Measurements from ENCODE around the gene ABHD8.
A peak's percentile ranks its signal among the peaks of the same experiment; 100 is the strongest.

Gene ABHD8

GRCh38 chr19:17263712-17264640, 39.2 kb downstream of the ABHD8 start:
- no peak for DNase-seq

- no peak for DNase-seq
These were observed 40.7 kb downstream of the ABHD8 start for GRCh38 chr19:17262557-17262956.

- DNase-seq, result peak; percentile 94
These were observed 42.3 kb downstream of the ABHD8 start for GRCh38 chr19:17260842-17261325.

GRCh38 chr19:17259934-17260333, 43.3 kb downstream of the ABHD8 start:
- DNase-seq, result no peak

- DNase-seq, result no peak
These were observed 44.0 kb downstream of the ABHD8 start for GRCh38 chr19:17259118-17259780.

- DNase-seq, result no peak
These were observed 47.1 kb downstream of the ABHD8 start for GRCh38 chr19:17256130-17256529.

- DNase-seq, result no peak
These were observed 48.0 kb downstream of the ABHD8 start for GRCh38 chr19:17255150-17255621.

GRCh38 chr19:17254636-17255035, 48.6 kb downstream of the ABHD8 start:
- DNase-seq, result no peak

- DNase-seq, result no peak
These were observed 53.2 kb downstream of the ABHD8 start for GRCh38 chr19:17249887-17250548.

- no peak for DNase-seq
These were observed 55.0 kb downstream of the ABHD8 start for GRCh38 chr19:17248011-17248776.

- DNase-seq, result no peak
These were observed 56.4 kb downstream of the ABHD8 start for GRCh38 chr19:17246681-17247425.

GRCh38 chr19:17245535-17245984, 57.7 kb downstream of the ABHD8 start, which contains the start of gene NR2F6:
Gene NR2F6, minus strand, starts transcription at chr19:17245919. Its CDS starts 699 bp downstream, at chr19:17245220.
- no peak for DNase-seq

- no peak for DNase-seq
These were observed 58.3 kb downstream of the ABHD8 start for GRCh38 chr19:17244618-17245534.

- no peak for DNase-seq
These were observed 59.2 kb downstream of the ABHD8 start for GRCh38 chr19:17243830-17244617.

GRCh38 chr19:17243211-17243829, 59.9 kb downstream of the ABHD8 start:
- DNase-seq, result no peak

- DNase-seq, result no peak
These were observed 60.6 kb downstream of the ABHD8 start for GRCh38 chr19:17242431-17243208.

All from stimulated activated CD8-positive, alpha-beta memory T cell treated with anti-CD3 and anti-CD28 coated beads, Interleukin-4, amount 100 ng/mL, for 48 hours (primary cell).